HG03064 (cell line): Measurements from ENCODE around the gene TMEM135.
"Not testable (repeated sequence)": the region's sequence is repeated elsewhere in the genome, so short reads cannot be mapped to it uniquely, and the experiment has no call there.

ENCODE experiments used
- ATAC-seq: cut with Tn5 transposase; IDR thresholded peaks from one replicate; pipeline ENCODE4 v1.9.1; 2021; ENCODE audit warnings: low read depth; ENCODE audit not compliant: unreplicated experiment

The TMEM135 gene

GRCh38 chr11:87252869-87253268, 215.1 kb downstream of the TMEM135 start:
- no peak for ATAC-seq

- no peak for ATAC-seq
Measured at GRCh38 chr11:87254562-87254961, 216.8 kb downstream of the TMEM135 start.

- ATAC-seq: no peak
Measured at GRCh38 chr11:87255589-87255988, 217.9 kb downstream of the TMEM135 start.

- ATAC-seq: no peak
Measured at GRCh38 chr11:87256694-87257340, 219.1 kb downstream of the TMEM135 start.

- no peak for ATAC-seq
Measured at GRCh38 chr11:87258171-87258833, 220.6 kb downstream of the TMEM135 start.

- no peak for ATAC-seq
Measured at GRCh38 chr11:87259736-87260135, 222.0 kb downstream of the TMEM135 start.

GRCh38 chr11:87260811-87261210, 223.1 kb downstream of the TMEM135 start:
- ATAC-seq: no peak

GRCh38 chr11:87263264-87263838, 225.6 kb downstream of the TMEM135 start:
- no peak for ATAC-seq

GRCh38 chr11:87263979-87264378, 226.2 kb downstream of the TMEM135 start:
- ATAC-seq: no peak

- no peak for ATAC-seq
Measured at GRCh38 chr11:87265132-87265531, 227.4 kb downstream of the TMEM135 start.

- ATAC-seq: no peak
Measured at GRCh38 chr11:87265979-87266378, 228.2 kb downstream of the TMEM135 start.

GRCh38 chr11:87266751-87267150, 229.0 kb downstream of the TMEM135 start:
- ATAC-seq: no peak

GRCh38 chr11:87271951-87272350, 234.2 kb downstream of the TMEM135 start:
- not testable (repeated sequence) for ATAC-seq

GRCh38 chr11:87275176-87275575, 237.4 kb downstream of the TMEM135 start:
- ATAC-seq: no peak

- no peak for ATAC-seq
Measured at GRCh38 chr11:87280143-87280542, 242.4 kb downstream of the TMEM135 start.

- ATAC-seq: no peak
Measured at GRCh38 chr11:87281496-87281895, 243.8 kb downstream of the TMEM135 start.

- no peak for ATAC-seq
Measured at GRCh38 chr11:87284306-87284705, 246.6 kb downstream of the TMEM135 start.

GRCh38 chr11:87285674-87286073, 247.9 kb downstream of the TMEM135 start:
- ATAC-seq: not testable (repeated sequence)

GRCh38 chr11:87286338-87286737, 248.6 kb downstream of the TMEM135 start:
- ATAC-seq: no peak

- ATAC-seq: no peak
Measured at GRCh38 chr11:87290304-87290922, 252.7 kb downstream of the TMEM135 start.

GRCh38 chr11:87292598-87292997, 254.9 kb downstream of the TMEM135 start:
- no peak for ATAC-seq

GRCh38 chr11:87295237-87295636, 257.5 kb downstream of the TMEM135 start:
- ATAC-seq: no peak
